Measurements from ENCODE around the gene SLC25A10. TPM values are rescaled to one million over a fixed set of nuclear protein-coding genes. Genes with fewer than 3 reads are reported as not detected.

The SLC25A10 gene
- 6.0 TPM for polyA plus RNA-seq (2013, experiment 1 of 2; ENCODE audit: insufficient read length)
- 6.6 TPM for polyA plus RNA-seq (2013, experiment 2 of 2; ENCODE audit: insufficient read length)

- DNase-seq = peak; percentile 76
These were observed at the start of gene SLC25A10 for GRCh38 chr17:81711814-81712467. Gene SLC25A10, plus strand, starts transcription at chr17:81712284. Its CDS starts 143 bp downstream, at chr17:81712427.

GRCh38 chr17:81664051-81664470 is 48.0 kb upstream of the SLC25A10 start:
- DNase-seq = no peak

- DNase-seq = peak; percentile 25
These were observed 46.6 kb upstream of the SLC25A10 start for GRCh38 chr17:81665205-81666091.

- no peak for DNase-seq
These were observed 46.1 kb upstream of the SLC25A10 start for GRCh38 chr17:81666092-81666341.

- DNase-seq = peak; percentile 97
These were observed 45.5 kb upstream of the SLC25A10 start, which contains the start of the genes CCDC137 and OXLD1 for GRCh38 chr17:81666342-81667191. Gene CCDC137, plus strand, starts transcription at chr17:81666737. Its CDS starts 30 bp downstream, at chr17:81666767. Gene OXLD1, minus strand, starts transcription at chr17:81666605. Its CDS starts 28 bp downstream, at chr17:81666577.

- no peak for DNase-seq
These were observed 44.3 kb upstream of the SLC25A10 start for GRCh38 chr17:81667754-81668153.

GRCh38 chr17:81672504-81672903 is 39.6 kb upstream of the SLC25A10 start:
- DNase-seq = no peak

GRCh38 chr17:81672954-81673353 is 39.1 kb upstream of the SLC25A10 start:
- no peak for DNase-seq

GRCh38 chr17:81673561-81674258 is 38.4 kb upstream of the SLC25A10 start:
- DNase-seq = no peak

GRCh38 chr17:81675515-81676221 is 36.4 kb upstream of the SLC25A10 start:
- DNase-seq = peak; percentile 38

- no peak for DNase-seq
These were observed 35.2 kb upstream of the SLC25A10 start for GRCh38 chr17:81676906-81677305.

- DNase-seq = no peak
These were observed 31.9 kb upstream of the SLC25A10 start for GRCh38 chr17:81680150-81680549.

- DNase-seq = no peak
These were observed 30.4 kb upstream of the SLC25A10 start for GRCh38 chr17:81681672-81682071.

GRCh38 chr17:81682565-81683207 is 29.4 kb upstream of the SLC25A10 start:
- DNase-seq = no peak

GRCh38 chr17:81683208-81683583 is 28.9 kb upstream of the SLC25A10 start:
- DNase-seq = no peak

GRCh38 chr17:81683584-81684441 is 28.3 kb upstream of the SLC25A10 start, which contains the start of the genes ARL16 and HGS:
Gene ARL16, minus strand, starts transcription at chr17:81683797. Its CDS starts 44 bp downstream, at chr17:81683753.
Gene HGS, plus strand, starts transcription at chr17:81684011. Its CDS starts 56 bp downstream, at chr17:81684067.
- peak; percentile 99 for DNase-seq

- no peak for DNase-seq
These were observed 27.6 kb upstream of the SLC25A10 start for GRCh38 chr17:81684442-81684911.

- DNase-seq = peak; percentile 40
These were observed 27.0 kb upstream of the SLC25A10 start for GRCh38 chr17:81685108-81685507.

GRCh38 chr17:81686614-81687013 is 25.5 kb upstream of the SLC25A10 start:
- DNase-seq = no peak

All from fibroblast of skin of scalp (primary cell).